Hematopoietic multipotent progenitor cell treated with erythropoietin and hydrocortisone succinate and interleukin-3 and kit ligand, for 6 days (in vitro differentiated cells): ENCODE measurements around the gene RGS3.

ENCODE experiments used
- DNase-seq: peaks from one replicate; pipeline ENCODE4 v3.0.0-alpha.2; 2015

Gene RGS3

DNA sequence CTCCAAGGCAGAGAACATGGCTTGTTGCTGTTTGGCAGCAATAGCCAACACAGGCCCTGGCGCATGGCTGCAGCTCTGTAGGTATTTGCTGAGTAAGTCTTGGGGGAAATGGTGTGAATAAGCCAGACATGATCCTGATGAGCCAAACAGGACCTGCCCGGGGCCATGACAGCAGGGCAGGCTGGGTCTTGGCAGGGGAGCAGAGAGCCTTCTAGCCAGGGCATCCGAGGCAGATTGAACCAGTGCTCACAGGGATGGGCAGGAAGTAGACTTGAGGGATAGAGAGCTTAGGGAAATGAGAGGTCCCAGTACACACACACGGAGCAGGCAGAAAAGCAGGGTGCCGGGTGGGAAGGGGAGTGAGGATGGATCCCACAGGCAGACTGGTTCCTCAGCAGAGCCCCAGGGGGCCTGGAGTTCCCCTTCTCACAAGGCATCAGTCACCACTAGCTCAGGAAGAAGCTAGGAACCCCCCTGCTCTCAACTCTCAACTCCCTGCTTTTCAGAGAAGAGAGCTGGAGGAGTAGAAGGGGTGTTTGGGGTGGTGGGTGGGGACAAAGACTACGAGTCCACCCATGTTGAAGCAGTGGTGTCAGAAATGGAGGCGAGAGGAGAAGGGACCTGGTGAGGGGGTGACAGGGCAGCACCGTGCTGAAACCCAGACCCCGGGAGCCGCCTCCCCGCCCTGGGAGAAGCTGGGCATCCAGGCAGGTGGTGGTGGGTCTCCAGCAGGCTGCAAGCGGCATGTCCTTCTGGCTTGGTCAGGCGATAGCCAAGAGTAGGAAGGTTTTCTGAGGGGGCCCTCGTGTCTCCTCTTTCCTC lies 111.1 kb downstream of the RGS3 start:
- DNase-seq: no peak

DNA sequence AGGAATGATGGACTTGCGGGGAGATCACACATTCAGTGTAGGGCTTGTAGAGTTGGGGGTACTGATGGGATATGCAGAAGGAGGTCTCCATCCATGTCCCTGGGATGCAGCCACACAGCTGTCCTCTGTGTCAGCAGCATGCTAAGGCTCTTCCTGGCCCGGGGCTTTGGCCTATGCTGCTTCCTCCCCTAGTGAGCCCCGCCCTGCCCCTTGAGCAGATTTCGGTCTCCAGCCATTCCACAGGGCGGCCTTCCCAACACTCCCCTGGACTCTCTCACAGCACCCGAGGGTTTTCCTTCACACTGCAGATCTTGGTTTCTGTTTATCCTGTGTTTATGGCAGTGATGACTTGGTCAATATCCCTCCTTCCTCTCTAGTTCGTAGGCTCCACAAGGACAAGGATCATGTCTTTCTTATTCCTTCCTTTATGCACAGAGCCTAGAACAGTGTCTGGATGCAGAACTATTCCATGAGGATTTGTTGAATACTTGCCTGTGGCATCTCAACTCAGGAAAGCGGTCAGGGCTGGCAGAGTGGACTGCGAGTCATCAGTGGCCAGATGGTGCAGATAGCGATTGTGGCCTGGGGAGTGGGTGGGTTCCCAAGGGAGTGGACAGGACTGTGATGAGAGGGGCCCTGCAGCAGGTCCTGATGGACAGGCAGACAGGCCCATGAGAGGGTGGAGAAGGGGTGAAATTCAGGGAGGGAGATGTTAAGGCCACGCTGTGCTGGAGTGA lies 114.2 kb downstream of the RGS3 start:
- DNase-seq: no peak

DNA sequence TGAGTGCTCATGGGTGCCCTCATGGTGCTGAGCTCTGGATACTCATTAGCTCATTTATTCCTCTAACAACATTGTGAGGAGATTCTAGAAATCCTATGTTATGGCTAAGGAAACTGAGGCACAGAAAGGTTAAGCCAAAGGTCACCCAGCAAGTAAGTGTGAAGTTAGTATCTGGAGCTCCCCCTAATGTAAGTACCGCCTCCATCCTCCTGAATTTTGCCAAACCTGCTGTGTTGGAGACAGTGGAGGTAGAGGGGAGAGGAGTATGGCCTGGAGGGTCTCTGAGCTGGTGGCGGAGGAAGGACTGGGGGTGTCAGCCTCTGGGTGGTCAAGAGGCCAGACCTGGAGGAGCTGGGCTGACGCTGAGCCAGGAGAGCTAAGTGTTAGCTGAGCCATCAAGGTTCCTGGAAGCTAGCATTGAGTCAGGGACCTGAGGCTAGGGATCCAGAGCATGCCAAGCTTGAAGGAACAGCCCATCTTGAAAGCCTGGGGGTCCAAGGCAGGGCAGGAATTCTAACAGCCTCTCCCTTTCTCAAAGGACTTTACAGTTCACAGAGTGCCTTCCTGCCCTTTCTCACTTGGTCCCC lies 114.8 kb downstream of the RGS3 start:
- DNase-seq: no peak

GRCh38 chr9:113578882-113579282 lies 115.4 kb downstream of the RGS3 start:
- DNase-seq: peak; percentile 85

- DNase-seq: peak; percentile 78
Measured at GRCh38 chr9:113579283-113580040, 115.9 kb downstream of the RGS3 start.

- peak; percentile 84 for DNase-seq
Measured at GRCh38 chr9:113580041-113580953, 116.8 kb downstream of the RGS3 start.

DNA sequence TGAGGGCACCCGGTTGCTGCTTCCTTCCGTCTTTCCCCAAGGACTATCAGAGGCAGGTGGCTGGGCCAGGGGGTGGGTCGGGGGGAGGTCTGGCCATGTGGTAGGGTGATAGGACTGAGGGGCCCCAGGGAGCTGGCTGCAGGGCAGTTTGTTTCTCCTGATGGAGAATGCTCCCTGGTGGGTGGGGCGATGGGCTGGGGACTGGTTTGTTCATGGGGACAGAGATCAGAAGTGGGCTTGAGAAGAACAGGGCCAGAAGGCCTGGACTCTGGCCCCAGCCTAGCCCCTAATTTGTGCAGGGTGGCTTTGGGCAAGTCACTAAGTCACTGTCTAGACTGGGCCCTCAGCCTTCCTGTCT lies 117.4 kb downstream of the RGS3 start:
- peak; percentile 53 for DNase-seq

- DNase-seq: peak; percentile 89
Measured at GRCh38 chr9:113581865-113582697, 118.6 kb downstream of the RGS3 start.

DNA sequence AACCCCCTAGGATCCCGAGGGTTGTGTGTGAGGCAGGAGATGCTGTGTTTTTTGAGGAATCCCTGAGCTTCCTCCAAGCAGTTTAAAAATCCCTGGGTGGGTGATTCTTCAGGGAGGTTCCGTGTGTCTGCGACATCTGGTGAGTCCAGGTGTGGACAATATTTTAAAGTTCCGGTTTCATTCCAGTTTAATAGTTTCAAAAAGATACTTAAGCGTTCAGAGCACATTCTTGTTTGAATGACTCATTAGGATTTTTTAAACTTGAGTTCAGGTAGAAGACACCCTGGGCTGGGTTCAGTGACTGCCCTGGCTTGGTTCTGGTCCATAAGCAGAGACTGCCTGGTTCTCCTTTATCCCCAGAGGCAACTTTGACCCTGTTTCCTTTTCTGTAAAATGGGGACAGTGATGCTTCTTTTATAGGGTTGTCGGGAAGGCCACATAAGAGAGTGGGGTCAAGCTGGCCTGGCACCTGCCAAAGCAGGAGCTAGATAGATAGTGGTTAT lies 119.2 kb downstream of the RGS3 start:
- no peak for DNase-seq

- no peak for DNase-seq
Measured at GRCh38 chr9:113583511-113584427, 120.2 kb downstream of the RGS3 start.

- DNase-seq: peak; percentile 63
Measured at GRCh38 chr9:113584428-113585084, 121.0 kb downstream of the RGS3 start.

DNA sequence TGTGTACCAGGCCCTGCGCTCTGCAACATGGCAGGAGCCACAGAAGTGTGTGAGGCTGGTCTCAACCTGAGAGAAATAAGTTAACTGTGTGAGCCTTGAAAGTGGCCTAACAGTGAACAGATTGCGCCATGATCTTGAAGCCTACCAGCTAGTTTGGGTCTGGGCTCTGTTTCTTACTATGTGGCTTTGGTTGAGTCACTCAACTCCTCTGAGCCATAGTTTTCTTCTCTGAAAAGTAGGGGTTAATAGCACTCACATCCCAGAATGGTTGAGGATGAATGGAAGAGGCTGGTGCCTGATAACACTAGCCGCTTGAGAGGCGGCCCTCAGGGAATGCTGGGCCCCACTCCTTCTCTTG lies 121.5 kb downstream of the RGS3 start:
- DNase-seq: no peak

GRCh38 chr9:113585555-113585954 lies 122.0 kb downstream of the RGS3 start:
- DNase-seq: no peak

GRCh38 chr9:113587471-113588031 lies 124.0 kb downstream of the RGS3 start:
- peak; percentile 70 for DNase-seq

DNA sequence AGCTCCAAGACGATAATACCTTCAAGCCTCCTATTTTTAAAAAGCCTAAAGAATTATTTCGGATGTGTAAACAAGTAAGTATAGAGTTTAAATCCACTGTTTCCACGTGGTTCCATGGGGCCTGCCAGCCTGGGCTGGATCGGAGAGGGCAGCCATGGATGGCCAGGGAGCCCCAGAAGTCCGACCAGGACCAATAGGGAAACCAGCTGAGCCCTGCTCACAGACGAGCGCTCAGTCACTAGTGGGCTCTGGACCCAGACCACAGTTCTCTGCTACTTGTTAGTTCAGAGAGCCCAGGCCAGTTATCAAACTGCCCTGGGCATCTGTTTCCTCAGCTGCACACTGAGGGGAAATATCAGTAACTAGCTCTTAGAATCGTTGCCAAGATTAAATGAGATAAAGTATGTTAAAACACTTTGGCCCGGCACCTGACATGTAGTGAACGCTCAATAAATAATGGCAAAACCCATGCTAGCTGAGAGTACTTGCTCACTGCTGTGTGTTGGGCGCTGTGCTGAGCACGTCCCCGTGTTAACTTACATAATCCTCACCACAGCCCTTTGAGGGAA lies 124.8 kb downstream of the RGS3 start:
- peak; percentile 51 for DNase-seq

DNA sequence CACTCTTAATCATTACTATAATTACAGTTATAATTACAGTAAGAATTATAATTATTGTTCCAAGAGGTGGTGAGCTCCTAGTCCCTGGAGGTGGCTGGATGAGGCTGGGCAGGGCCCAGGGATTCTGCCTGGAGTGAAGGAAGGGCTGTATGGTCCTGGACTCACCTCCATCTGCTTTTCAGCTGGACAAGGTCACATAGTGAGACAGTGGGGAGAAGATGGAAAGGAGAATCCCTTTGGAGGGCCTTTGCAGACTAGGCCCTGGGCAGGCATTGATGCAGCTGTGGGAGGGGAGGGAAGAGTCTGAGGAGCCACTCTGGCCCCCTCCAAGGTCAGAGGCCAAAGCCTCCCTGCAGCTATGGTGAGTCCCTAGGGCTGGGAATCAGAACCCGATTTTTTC lies 125.4 kb downstream of the RGS3 start:
- DNase-seq: no peak

GRCh38 chr9:113589407-113589806 lies 125.9 kb downstream of the RGS3 start:
- DNase-seq: peak; percentile 67

DNA sequence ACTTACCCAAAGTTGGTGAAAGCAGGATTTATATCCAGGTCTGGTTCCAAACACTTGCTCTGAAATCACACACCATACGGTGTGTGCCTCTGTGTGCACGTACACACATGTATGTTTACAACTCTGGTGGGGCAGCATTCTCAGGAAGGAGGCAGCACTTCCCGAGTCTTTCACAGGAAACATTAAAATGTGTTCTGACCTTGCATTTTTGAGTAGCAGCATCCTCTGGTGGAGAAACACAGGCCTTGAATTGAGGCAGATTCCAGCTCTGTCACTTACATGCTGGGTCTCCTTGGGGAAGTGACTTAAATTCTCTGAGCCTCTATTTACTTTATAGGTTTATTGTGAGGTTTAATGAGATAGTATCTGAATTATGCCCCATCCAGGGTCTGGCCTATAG lies 126.4 kb downstream of the RGS3 start:
- DNase-seq: peak; percentile 69

DNA sequence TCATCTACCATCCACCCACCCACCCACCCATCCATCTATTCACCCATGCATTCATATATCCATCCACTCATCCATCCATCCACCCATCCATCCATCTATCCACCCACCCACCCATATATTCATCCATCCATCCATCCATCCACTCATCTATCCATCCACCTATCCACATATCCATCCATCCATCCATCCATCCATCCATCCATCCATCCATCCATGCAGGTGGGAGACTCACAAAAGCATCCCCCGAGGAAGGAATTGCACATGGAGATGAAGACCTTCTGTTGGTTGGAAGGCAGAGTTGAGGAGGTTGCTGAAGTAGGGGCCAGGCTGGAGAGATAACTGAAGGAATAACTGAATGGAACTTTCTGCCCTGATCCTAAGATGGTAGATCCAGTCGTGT lies 126.9 kb downstream of the RGS3 start:
- DNase-seq: no peak
